AG09309 (cell line): Measurements from ENCODE around the gene BRD8.
A peak's percentile ranks its signal among the peaks of the same experiment; 100 is the strongest.
"Not testable (repeated sequence)": the region's sequence is repeated elsewhere in the genome, so short reads cannot be mapped to it uniquely, and the experiment has no call there.

Source experiments
- DNase-seq: peaks from one replicate; pipeline ENCODE4 v3.0.0-alpha.2; 2010; ENCODE audit warnings: low read depth
- H3K4me3 ChIP-seq: 2 replicates; pipeline ENCODE4 v1.5.1; 2011; ENCODE audit warnings: mild to moderate bottlenecking, low read depth, low read length, moderate library complexity; ENCODE audit not compliant: control insufficient read depth
- TF ChIP-seq, protein P1 (sequence below): IDR thresholded peaks from 2 replicates; pipeline ENCODE4 v1.5.1; 2011; ENCODE audit warnings: mild to moderate bottlenecking, low read depth, low read length, inconsistent platforms; ENCODE audit not compliant: insufficient read depth, control insufficient read depth; ENCODE audit errors: missing control alignments

BRD8 gene

DNA sequence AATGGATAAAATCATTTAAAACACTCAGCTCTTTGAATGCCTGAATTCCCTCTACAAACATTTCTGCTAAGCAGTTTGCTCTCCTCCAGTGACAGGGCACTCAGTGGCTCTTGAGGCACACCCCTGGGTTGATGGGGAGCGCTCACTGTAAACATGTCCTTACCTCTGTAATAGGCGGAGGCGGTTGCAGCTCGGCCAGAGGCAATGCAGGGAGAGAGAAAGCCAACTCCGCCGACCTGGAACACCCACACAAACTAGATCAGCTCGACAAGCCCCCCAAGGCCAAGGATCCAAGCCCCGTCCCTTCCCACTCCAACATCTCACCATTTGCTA is 34.4 kb upstream of the BRD8 start:
- DNase-seq = no peak
- peak overlapping the region; percentile 75 for H3K4me3 ChIP-seq
- TF ChIP-seq, protein P1, sequence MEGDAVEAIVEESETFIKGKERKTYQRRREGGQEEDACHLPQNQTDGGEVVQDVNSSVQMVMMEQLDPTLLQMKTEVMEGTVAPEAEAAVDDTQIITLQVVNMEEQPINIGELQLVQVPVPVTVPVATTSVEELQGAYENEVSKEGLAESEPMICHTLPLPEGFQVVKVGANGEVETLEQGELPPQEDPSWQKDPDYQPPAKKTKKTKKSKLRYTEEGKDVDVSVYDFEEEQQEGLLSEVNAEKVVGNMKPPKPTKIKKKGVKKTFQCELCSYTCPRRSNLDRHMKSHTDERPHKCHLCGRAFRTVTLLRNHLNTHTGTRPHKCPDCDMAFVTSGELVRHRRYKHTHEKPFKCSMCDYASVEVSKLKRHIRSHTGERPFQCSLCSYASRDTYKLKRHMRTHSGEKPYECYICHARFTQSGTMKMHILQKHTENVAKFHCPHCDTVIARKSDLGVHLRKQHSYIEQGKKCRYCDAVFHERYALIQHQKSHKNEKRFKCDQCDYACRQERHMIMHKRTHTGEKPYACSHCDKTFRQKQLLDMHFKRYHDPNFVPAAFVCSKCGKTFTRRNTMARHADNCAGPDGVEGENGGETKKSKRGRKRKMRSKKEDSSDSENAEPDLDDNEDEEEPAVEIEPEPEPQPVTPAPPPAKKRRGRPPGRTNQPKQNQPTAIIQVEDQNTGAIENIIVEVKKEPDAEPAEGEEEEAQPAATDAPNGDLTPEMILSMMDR = no peak

DNA sequence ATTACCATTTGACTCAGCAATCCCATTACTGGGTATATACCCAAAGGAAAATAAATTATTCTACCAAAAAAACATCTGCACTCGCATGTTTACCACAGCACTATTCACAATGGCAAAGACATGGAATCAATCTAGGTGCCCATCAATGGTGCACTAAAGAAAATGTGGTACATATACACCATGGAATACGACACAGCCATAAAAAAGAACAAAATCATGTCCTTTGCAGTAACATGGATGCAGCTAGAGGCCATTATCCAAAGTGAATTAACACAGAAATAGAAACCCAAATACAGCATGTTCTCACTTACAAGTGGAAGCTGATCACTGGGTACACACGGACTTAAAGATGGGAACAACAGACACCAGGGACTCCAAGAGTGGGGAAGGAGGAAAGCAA is 32.6 kb upstream of the BRD8 start:
- TF ChIP-seq, protein P1 = no peak

DNA sequence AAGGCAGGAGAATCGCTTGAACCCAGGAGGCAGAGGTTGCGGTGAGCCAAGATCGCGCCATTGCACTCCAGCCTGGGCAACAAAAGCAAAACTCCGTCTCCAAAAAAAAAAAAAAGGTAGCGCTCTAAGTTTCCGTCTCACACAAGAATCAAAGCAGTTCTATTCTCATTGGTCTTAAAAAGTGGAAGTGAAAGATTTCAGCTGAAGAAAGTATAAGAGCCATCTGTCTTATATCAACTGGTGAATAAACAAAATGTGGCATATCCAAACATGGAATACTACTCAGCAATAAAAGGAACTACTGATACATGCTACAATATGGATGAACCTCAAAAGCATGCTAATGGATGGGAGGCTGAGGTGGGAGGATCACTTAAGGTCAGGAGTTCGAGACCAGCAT is 15.4 kb upstream of the BRD8 start:
- H3K4me3 ChIP-seq, DNase-seq: not testable (repeated sequence)

More for the DNA sequence above, 32.6 kb upstream of the BRD8 start:
- no peak overlapping the region for H3K4me3 ChIP-seq
- no peak for DNase-seq

DNA sequence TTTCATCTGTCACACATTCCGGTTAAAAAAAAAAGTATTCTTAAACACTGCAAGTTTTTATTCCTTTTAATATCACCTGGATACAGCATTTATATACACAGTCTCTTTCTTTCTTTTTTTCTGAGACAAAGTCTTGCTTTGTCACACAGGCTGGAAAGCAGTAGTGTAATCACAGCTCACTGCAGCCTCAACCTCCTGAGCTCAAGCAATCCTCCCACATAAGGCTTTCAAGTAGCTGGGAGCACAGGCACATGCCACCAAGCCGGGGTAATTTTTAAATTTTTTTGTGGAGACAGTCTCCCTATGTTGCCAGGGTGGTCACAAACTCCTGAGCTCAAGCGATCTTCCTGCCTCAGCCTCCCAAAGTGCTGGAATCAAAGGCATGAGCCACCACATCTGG is 14.4 kb upstream of the BRD8 start:
- TF ChIP-seq, protein P1 = no peak
- H3K4me3 ChIP-seq = no peak overlapping the region
- DNase-seq = no peak

DNA sequence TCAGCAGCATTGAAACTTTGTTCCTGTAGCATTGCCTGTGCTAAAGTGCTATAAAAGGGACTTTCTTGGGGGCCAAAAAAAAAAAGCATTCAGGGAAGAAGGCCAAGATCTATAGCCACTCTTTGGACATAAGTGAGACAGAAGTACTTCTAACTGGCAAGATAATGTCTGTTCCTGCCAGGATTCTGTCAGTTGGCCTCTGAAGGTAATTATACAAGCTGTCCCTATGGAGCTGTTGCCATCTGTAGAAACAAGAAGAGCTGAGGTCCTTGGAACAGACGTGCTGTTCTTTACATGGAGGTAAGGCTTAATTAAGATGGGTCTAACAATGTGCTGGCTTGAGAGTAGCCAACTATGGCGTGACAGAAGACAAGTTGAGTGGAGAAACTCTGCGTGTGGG is 10.2 kb upstream of the BRD8 start:
- TF ChIP-seq, protein P1 = no peak
- DNase-seq = no peak

DNA sequence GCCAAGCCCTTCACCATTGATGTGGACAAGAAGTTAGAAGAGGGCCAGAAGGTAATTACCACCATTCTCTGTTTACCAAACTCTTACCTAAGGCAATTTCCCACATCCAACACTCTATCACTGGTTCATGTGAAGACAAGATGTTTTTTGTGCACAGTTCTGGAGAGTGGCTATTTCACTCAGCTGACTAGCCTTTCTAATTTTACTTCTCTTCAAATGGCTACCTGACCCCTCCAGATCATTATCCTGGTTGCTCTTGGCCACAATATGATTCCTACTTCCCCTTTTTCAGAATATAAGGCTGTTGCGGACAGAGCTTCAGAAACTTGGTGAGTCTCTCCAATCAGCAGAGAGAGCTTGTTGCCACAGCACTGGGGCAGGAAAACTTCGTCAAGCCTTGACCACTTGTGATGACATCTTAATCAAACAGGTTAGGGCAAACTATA is 7.6 kb upstream of the BRD8 start:
- TF ChIP-seq, protein P1 = no peak
- no peak overlapping the region for H3K4me3 ChIP-seq
- no peak for DNase-seq

More for the DNA sequence above, 10.2 kb upstream of the BRD8 start:
- no peak overlapping the region for H3K4me3 ChIP-seq

DNA sequence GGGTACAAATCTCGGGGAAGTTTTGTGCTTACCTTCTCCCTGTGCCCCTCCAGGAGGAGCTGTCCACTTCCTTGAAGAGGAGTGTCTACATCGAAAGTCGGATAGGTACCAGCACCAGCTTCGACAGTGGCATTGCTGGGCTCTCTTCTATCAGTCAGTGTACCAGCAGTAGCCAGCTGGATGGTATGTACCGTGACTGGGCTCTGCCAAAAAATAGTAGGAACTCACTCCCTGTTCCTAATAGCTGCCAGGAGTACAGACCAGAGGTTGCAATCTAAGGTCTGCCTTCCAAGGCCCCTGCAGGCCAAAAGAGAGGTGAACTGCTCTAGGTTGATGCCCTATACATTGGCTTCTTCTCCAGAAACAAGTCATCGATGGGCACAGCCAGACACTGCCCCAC is 4.4 kb upstream of the BRD8 start:
- H3K4me3 ChIP-seq = no peak overlapping the region
- DNase-seq = no peak
- TF ChIP-seq, protein P1 = no peak

DNA sequence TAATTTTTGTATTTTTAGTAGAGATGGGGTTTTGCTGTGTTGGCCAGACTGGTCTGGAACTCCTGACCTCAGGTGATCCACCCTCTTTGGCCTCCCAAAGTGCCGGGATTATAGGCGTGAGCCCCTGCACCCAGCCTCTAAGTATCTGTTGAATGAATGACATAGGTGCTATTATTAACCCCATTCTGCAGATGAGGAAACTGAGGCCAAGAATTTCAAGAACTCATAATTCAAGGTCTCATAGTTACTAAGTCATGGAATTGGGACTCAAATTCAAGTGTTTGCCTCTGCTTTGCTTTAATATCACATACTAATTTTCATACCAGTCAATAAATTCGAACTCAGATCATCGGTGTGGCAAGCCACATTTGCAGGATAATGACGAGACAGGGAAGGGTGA is 2.4 kb upstream of the BRD8 start:
- TF ChIP-seq, protein P1 = no peak
- no peak for DNase-seq
- no peak overlapping the region for H3K4me3 ChIP-seq
